ENCODE measurements around the gene SLC9A3. TPM values are rescaled to one million over a fixed set of nuclear protein-coding genes. Genes with fewer than 3 reads are reported as not detected.

SLC9A3 gene
- total and polyA plus RNA-seq, 4 donors, result 0.94 to 3.8 (median 1.5) TPM

- H3K9ac ChIP-seq (ENCODE audit: insufficient read depth in 1 of 2, low read length in 2 of 2), result no peak overlapping the region
- no peak overlapping the region for H3K27ac ChIP-seq (ENCODE audit: low read depth in 1 of 2, low read length in 1 of 2)
- 78 to 87% methylated on average over 34 of the region's 34 CpGs for WGBS, 2 donors
- H3K9me3 ChIP-seq (ENCODE audit: control insufficient read depth in 4 of 4, insufficient read depth in 3 of 4, low read length in 3 of 4), result peaks cover 0 to under 1% (median 0%) of the 10 kb centered on the region in 4 donors
- DNase-seq, result no peak
- no peak for TF ChIP-seq CTCF (IDR thresholded peaks at IDR 0.05; ENCODE audit: control extremely low read depth, extremely low read depth)
- no peak for ATAC-seq (ENCODE audit: insufficient read depth, low FRiP score)
- no peak overlapping the region for H3K4me3 ChIP-seq
- peaks cover 0 to 7% (median 0%) of the 10 kb centered on the region in 5 donors for H3K4me1 ChIP-seq (ENCODE audit: control insufficient read depth in 5 of 5, insufficient read depth in 5 of 5, low read length in 5 of 5)
- no peaks in the 10 kb centered on the region for H3K36me3 ChIP-seq (ENCODE audit: control insufficient read depth in 4 of 4, insufficient read depth in 4 of 4, low read length in 4 of 4)
- peaks cover 0 to 14% (median 7%) of the 10 kb centered on the region in 3 donors for H3K27me3 ChIP-seq (ENCODE audit: control insufficient read depth in 3 of 3, insufficient read depth in 3 of 3, low read length in 2 of 3)
Measured at GRCh38 chr5:479566-480319, 44.5 kb downstream of the SLC9A3 start.

- Histone ChIP-seq H3K4me1 (ENCODE audit: control insufficient read depth in 5 of 5, insufficient read depth in 5 of 5, low read length in 5 of 5) (peaks cover 0 to 8% (median 0%) of the 10 kb centered on the region in 5 donors), H3K9me3 (ENCODE audit: control insufficient read depth in 4 of 4, insufficient read depth in 3 of 4, low read length in 3 of 4) (no peaks in the 10 kb centered on the region), H3K27me3 (ENCODE audit: control insufficient read depth in 3 of 3, insufficient read depth in 3 of 3, low read length in 2 of 3) (peaks cover 0 to 14% (median 7%) of the 10 kb centered on the region in 3 donors), H3K4me3 (no peak overlapping the region), H3K36me3 (ENCODE audit: control insufficient read depth in 4 of 4, insufficient read depth in 4 of 4, low read length in 4 of 4) (no peaks in the 10 kb centered on the region), H3K9ac (ENCODE audit: insufficient read depth in 1 of 2, low read length in 2 of 2) (no peak overlapping the region), H3K27ac (ENCODE audit: low read depth in 1 of 2, low read length in 1 of 2) (no peak overlapping the region)
- ATAC-seq (ENCODE audit: insufficient read depth, low FRiP score) (no peak), DNase-seq (no peak)
- WGBS, 2 donors, result 77 to 85% methylated on average over 18 of the region's 18 CpGs
- no peak for TF ChIP-seq CTCF (IDR thresholded peaks at IDR 0.05; ENCODE audit: control extremely low read depth, extremely low read depth)
Measured at GRCh38 chr5:478982-479535, 45.2 kb downstream of the SLC9A3 start.

GRCh38 chr5:478369-478981 lies 45.8 kb downstream of the SLC9A3 start:
- H3K27me3 ChIP-seq (ENCODE audit: control insufficient read depth in 3 of 3, insufficient read depth in 3 of 3, low read length in 2 of 3), result peaks cover 0 to 14% (median 7%) of the 10 kb centered on the region in 3 donors
- DNase-seq (no peak), ATAC-seq (ENCODE audit: insufficient read depth, low FRiP score) (no peak)
- H3K9ac ChIP-seq (ENCODE audit: insufficient read depth in 1 of 2, low read length in 2 of 2), result no peak overlapping the region
- no peaks in the 10 kb centered on the region for H3K9me3 ChIP-seq (ENCODE audit: control insufficient read depth in 4 of 4, insufficient read depth in 3 of 4, low read length in 3 of 4)
- WGBS, 2 donors, result 51 to 66% methylated on average over 17 of the region's 18 CpGs
- H3K36me3 ChIP-seq (ENCODE audit: control insufficient read depth in 4 of 4, insufficient read depth in 4 of 4, low read length in 4 of 4), result no peaks in the 10 kb centered on the region
- peaks cover 0 to 13% (median 0%) of the 10 kb centered on the region in 5 donors for H3K4me1 ChIP-seq (ENCODE audit: control insufficient read depth in 5 of 5, insufficient read depth in 5 of 5, low read length in 5 of 5)
- H3K4me3 ChIP-seq, result no peak overlapping the region
- no peak for TF ChIP-seq CTCF (IDR thresholded peaks at IDR 0.05; ENCODE audit: control extremely low read depth, extremely low read depth)
- no peak overlapping the region for H3K27ac ChIP-seq (ENCODE audit: low read depth in 1 of 2, low read length in 1 of 2)

Data from lung (tissue), 12 donors.